ENCODE measurements around the gene ETHE1.

ETHE1 gene

GRCh38 chr19:43471091-43471490, 55.9 kb downstream of the ETHE1 start:
- Histone ChIP-seq H2BK12ac (ENCODE audit: low read length) (no peak overlapping the region), H3K36me3 (replicated peaks in 1 of 2; ENCODE audit: control insufficient read depth in 2 of 2, insufficient read depth in 2 of 2, low read length in 2 of 2) (no peaks in the 10 kb centered on the region), H3K4ac (ENCODE audit: low read length) (no peak overlapping the region), H2AFZ (ENCODE audit: low read length) (peak overlapping the region; percentile 7), H3K4me2 (ENCODE audit: insufficient read depth, low read length, poor library complexity, severe bottlenecking) (no peak overlapping the region), H3K18ac (ENCODE audit: low read length) (peak overlapping the region; percentile 15), H2BK120ac (ENCODE audit: low read depth, low read length) (no peak overlapping the region), H3K79me1 (ENCODE audit: low read depth, low read length) (no peaks in the 10 kb centered on the region), H3K27ac (replicated peaks; ENCODE audit: low read length) (no peak overlapping the region), H3K4me1 (ENCODE audit: control insufficient read depth in 2 of 2, insufficient read depth in 1 of 2, low read depth in 1 of 2, low read length in 2 of 2) (peaks cover 0 to 4% of the 10 kb centered on the region in 2 donors), H4K91ac (ENCODE audit: low read depth, low read length, poor library complexity) (no peak overlapping the region), H3K9me3 (replicated peaks in 1 of 2; ENCODE audit: control insufficient read depth in 2 of 2, insufficient read depth in 1 of 2, low read depth in 1 of 2, low read length in 2 of 2) (no peaks in the 10 kb centered on the region), H3K23ac (ENCODE audit: low read depth, low read length, poor library complexity) (no peak overlapping the region), H2AK5ac (ENCODE audit: low read depth, low read length) (no peak overlapping the region), H4K8ac (ENCODE audit: low read depth, low read length) (no peak overlapping the region), H3K14ac (ENCODE audit: low read length) (no peak overlapping the region), H3K9ac (ENCODE audit: low read depth, low read length, poor library complexity) (no peak overlapping the region), H3K27me3 (ENCODE audit: control insufficient read depth in 3 of 3, insufficient read depth in 3 of 3, low read depth in 1 of 3, low read length in 3 of 3) (peaks cover 1 to 14% (median 1%) of the 10 kb centered on the region in 3 experiments), H2BK5ac (ENCODE audit: low read length) (no peak overlapping the region), H3K4me3 (ENCODE audit: low read length in 2 of 2) (peak overlapping the region in 1 of 2 donors; percentile 54), H2BK15ac (ENCODE audit: low read length) (no peak overlapping the region)
- DNase-seq (ENCODE audit: low spot score): no peak
- WGBS, 2 donors (ENCODE audit: extremely low coverage in 2 of 2, insufficient read length in 2 of 2, insufficient replicate concordance in 1 of 2): no CpG with 5 or more reads among the region's 5 CpGs

- Histone ChIP-seq H3K14ac (ENCODE audit: low read length) (no peak overlapping the region), H3K9me3 (replicated peaks in 1 of 2; ENCODE audit: control insufficient read depth in 2 of 2, insufficient read depth in 1 of 2, low read depth in 1 of 2, low read length in 2 of 2) (peaks cover 0 to 2% of the 10 kb centered on the region in 2 donors), H2BK12ac (ENCODE audit: low read length) (no peak overlapping the region), H3K27me3 (ENCODE audit: control insufficient read depth in 3 of 3, insufficient read depth in 3 of 3, low read depth in 1 of 3, low read length in 3 of 3) (peaks cover 6 to 21% (median 9%) of the 10 kb centered on the region in 3 experiments), H3K36me3 (replicated peaks in 1 of 2; ENCODE audit: control insufficient read depth in 2 of 2, insufficient read depth in 2 of 2, low read length in 2 of 2) (no peaks in the 10 kb centered on the region), H2AK5ac (ENCODE audit: low read depth, low read length) (no peak overlapping the region), H3K4me1 (ENCODE audit: control insufficient read depth in 2 of 2, insufficient read depth in 1 of 2, low read depth in 1 of 2, low read length in 2 of 2) (peaks cover 0 to 4% of the 10 kb centered on the region in 2 donors), H4K91ac (ENCODE audit: low read depth, low read length, poor library complexity) (no peak overlapping the region), H4K8ac (ENCODE audit: low read depth, low read length) (no peak overlapping the region), H2BK5ac (ENCODE audit: low read length) (no peak overlapping the region), H3K18ac (ENCODE audit: low read length) (no peak overlapping the region), H3K27ac (replicated peaks; ENCODE audit: low read length) (no peak overlapping the region), H3K4me3 (ENCODE audit: low read length in 2 of 2) (no peak overlapping the region), H2BK15ac (ENCODE audit: low read length) (no peak overlapping the region), H2AFZ (ENCODE audit: low read length) (peak overlapping the region; percentile 34), H3K4me2 (ENCODE audit: insufficient read depth, low read length, poor library complexity, severe bottlenecking) (no peak overlapping the region), H3K4ac (ENCODE audit: low read length) (no peak overlapping the region), H3K79me1 (ENCODE audit: low read depth, low read length) (no peaks in the 10 kb centered on the region), H3K9ac (ENCODE audit: low read depth, low read length, poor library complexity) (no peak overlapping the region), H2BK120ac (ENCODE audit: low read depth, low read length) (no peak overlapping the region), H3K23ac (ENCODE audit: low read depth, low read length, poor library complexity) (no peak overlapping the region)
- WGBS, 2 donors (ENCODE audit: extremely low coverage in 2 of 2, insufficient read length in 2 of 2, insufficient replicate concordance in 1 of 2): no CpG with 5 or more reads among the region's 10 CpGs
- no peak for DNase-seq (ENCODE audit: low spot score)
These were observed 56.7 kb downstream of the ETHE1 start for GRCh38 chr19:43470288-43470687.

- Histone ChIP-seq H3K14ac (ENCODE audit: low read length) (no peak overlapping the region), H3K4me3 (ENCODE audit: low read length in 2 of 2) (no peak overlapping the region), H3K4ac (ENCODE audit: low read length) (no peak overlapping the region), H3K9ac (ENCODE audit: low read depth, low read length, poor library complexity) (no peak overlapping the region), H4K91ac (ENCODE audit: low read depth, low read length, poor library complexity) (no peak overlapping the region), H3K36me3 (replicated peaks in 1 of 2; ENCODE audit: control insufficient read depth in 2 of 2, insufficient read depth in 2 of 2, low read length in 2 of 2) (no peaks in the 10 kb centered on the region), H3K4me1 (ENCODE audit: control insufficient read depth in 2 of 2, insufficient read depth in 1 of 2, low read depth in 1 of 2, low read length in 2 of 2) (peaks cover 2 to 9% of the 10 kb centered on the region in 2 donors), H3K79me1 (ENCODE audit: low read depth, low read length) (no peaks in the 10 kb centered on the region), H3K23ac (ENCODE audit: low read depth, low read length, poor library complexity) (no peak overlapping the region), H3K9me3 (replicated peaks in 1 of 2; ENCODE audit: control insufficient read depth in 2 of 2, insufficient read depth in 1 of 2, low read depth in 1 of 2, low read length in 2 of 2) (peaks cover 0 to 2% of the 10 kb centered on the region in 2 donors), H3K27ac (replicated peaks; ENCODE audit: low read length) (no peak overlapping the region), H3K27me3 (ENCODE audit: control insufficient read depth in 3 of 3, insufficient read depth in 3 of 3, low read depth in 1 of 3, low read length in 3 of 3) (peaks cover 6 to 25% (median 18%) of the 10 kb centered on the region in 3 experiments), H2AK5ac (ENCODE audit: low read depth, low read length) (no peak overlapping the region), H2BK15ac (ENCODE audit: low read length) (no peak overlapping the region), H3K18ac (ENCODE audit: low read length) (no peak overlapping the region), H2BK120ac (ENCODE audit: low read depth, low read length) (no peak overlapping the region), H2AFZ (ENCODE audit: low read length) (no peak overlapping the region), H3K4me2 (ENCODE audit: insufficient read depth, low read length, poor library complexity, severe bottlenecking) (no peak overlapping the region), H2BK12ac (ENCODE audit: low read length) (no peak overlapping the region), H2BK5ac (ENCODE audit: low read length) (no peak overlapping the region), H4K8ac (ENCODE audit: low read depth, low read length) (no peak overlapping the region)
- WGBS, 2 donors (ENCODE audit: extremely low coverage in 2 of 2, insufficient read length in 2 of 2, insufficient replicate concordance in 1 of 2): no CpG with 5 or more reads among the region's 1 CpG
- DNase-seq (ENCODE audit: low spot score): no peak
These were observed 57.9 kb downstream of the ETHE1 start for GRCh38 chr19:43469160-43469480.

GRCh38 chr19:43468354-43469159, 58.4 kb downstream of the ETHE1 start:
- Histone ChIP-seq H3K4me2 (ENCODE audit: insufficient read depth, low read length, poor library complexity, severe bottlenecking) (no peak overlapping the region), H3K23ac (ENCODE audit: low read depth, low read length, poor library complexity) (no peak overlapping the region), H3K36me3 (replicated peaks in 1 of 2; ENCODE audit: control insufficient read depth in 2 of 2, insufficient read depth in 2 of 2, low read length in 2 of 2) (no peaks in the 10 kb centered on the region), H3K14ac (ENCODE audit: low read length) (no peak overlapping the region), H2BK12ac (ENCODE audit: low read length) (no peak overlapping the region), H2AK5ac (ENCODE audit: low read depth, low read length) (no peak overlapping the region), H2BK15ac (ENCODE audit: low read length) (no peak overlapping the region), H3K9me3 (replicated peaks in 1 of 2; ENCODE audit: control insufficient read depth in 2 of 2, insufficient read depth in 1 of 2, low read depth in 1 of 2, low read length in 2 of 2) (peaks cover 0 to 2% of the 10 kb centered on the region in 2 donors), H3K27ac (replicated peaks; ENCODE audit: low read length) (no peak overlapping the region), H3K9ac (ENCODE audit: low read depth, low read length, poor library complexity) (no peak overlapping the region), H3K27me3 (ENCODE audit: control insufficient read depth in 3 of 3, insufficient read depth in 3 of 3, low read depth in 1 of 3, low read length in 3 of 3) (peaks cover 6 to 23% (median 18%) of the 10 kb centered on the region in 3 experiments), H3K4me1 (ENCODE audit: control insufficient read depth in 2 of 2, insufficient read depth in 1 of 2, low read depth in 1 of 2, low read length in 2 of 2) (peaks cover 2 to 9% of the 10 kb centered on the region in 2 donors), H2AFZ (ENCODE audit: low read length) (no peak overlapping the region), H3K79me1 (ENCODE audit: low read depth, low read length) (no peaks in the 10 kb centered on the region), H2BK5ac (ENCODE audit: low read length) (no peak overlapping the region), H4K8ac (ENCODE audit: low read depth, low read length) (no peak overlapping the region), H4K91ac (ENCODE audit: low read depth, low read length, poor library complexity) (no peak overlapping the region), H3K18ac (ENCODE audit: low read length) (no peak overlapping the region), H2BK120ac (ENCODE audit: low read depth, low read length) (no peak overlapping the region), H3K4ac (ENCODE audit: low read length) (no peak overlapping the region), H3K4me3 (ENCODE audit: low read length in 2 of 2) (no peak overlapping the region)
- WGBS, 2 donors (ENCODE audit: extremely low coverage in 2 of 2, insufficient read length in 2 of 2, insufficient replicate concordance in 1 of 2): no CpG with 5 or more reads among the region's 4 CpGs
- no peak for DNase-seq (ENCODE audit: low spot score)

Data from neuronal stem cell (in vitro differentiated cells).